ENCODE results near the gene GPD2.

Gene GPD2

DNA sequence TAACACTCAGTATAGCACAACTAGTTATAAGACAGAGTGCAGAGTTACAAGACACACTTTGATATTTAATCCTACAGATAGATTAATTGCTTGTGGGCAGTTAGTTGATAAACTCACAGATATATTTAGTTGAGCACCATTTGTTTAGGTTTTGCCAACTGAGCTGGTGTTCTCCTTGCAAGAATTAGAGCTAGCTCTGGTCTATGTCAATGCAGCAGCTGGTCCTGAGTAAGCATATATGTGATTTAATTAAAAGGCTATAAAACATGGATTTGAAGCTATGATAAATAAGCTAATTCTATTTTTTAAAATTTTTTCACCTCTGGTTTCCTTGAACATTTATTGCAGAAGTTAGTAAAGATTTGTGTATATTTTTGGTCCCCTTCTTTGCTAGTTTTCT, 35.6 kb downstream of the GPD2 start:
- TF ChIP-seq, protein P1, sequence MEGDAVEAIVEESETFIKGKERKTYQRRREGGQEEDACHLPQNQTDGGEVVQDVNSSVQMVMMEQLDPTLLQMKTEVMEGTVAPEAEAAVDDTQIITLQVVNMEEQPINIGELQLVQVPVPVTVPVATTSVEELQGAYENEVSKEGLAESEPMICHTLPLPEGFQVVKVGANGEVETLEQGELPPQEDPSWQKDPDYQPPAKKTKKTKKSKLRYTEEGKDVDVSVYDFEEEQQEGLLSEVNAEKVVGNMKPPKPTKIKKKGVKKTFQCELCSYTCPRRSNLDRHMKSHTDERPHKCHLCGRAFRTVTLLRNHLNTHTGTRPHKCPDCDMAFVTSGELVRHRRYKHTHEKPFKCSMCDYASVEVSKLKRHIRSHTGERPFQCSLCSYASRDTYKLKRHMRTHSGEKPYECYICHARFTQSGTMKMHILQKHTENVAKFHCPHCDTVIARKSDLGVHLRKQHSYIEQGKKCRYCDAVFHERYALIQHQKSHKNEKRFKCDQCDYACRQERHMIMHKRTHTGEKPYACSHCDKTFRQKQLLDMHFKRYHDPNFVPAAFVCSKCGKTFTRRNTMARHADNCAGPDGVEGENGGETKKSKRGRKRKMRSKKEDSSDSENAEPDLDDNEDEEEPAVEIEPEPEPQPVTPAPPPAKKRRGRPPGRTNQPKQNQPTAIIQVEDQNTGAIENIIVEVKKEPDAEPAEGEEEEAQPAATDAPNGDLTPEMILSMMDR (IDR thresholded peaks at IDR 0.05): no peak

- TF ChIP-seq, protein P1 (IDR thresholded peaks at IDR 0.05): no peak
Observed at GRCh38 chr2:156472686-156473085, 36.5 kb downstream of the GPD2 start.

- TF ChIP-seq, protein P1 (IDR thresholded peaks at IDR 0.05): no peak
Observed at GRCh38 chr2:156473445-156473844, 37.3 kb downstream of the GPD2 start.

DNA sequence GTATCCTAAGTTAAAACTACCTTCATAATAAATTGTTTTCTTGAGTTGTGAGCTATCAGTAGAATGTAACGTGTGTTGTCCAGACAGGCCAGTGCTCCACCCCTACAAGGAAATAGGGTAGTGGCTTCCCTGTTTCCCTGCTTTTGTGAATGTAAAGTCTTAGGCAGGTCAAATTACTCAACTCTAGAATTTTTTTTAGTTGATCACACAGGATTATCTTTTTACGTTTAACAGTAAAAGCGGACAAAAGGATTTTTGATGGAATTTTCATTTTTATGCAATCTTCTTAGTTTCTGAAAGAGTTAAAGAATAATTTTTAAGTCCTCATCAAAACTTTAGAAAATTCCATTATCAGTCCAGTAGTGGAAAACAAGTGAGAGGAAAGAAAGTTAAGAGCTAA, 38.2 kb downstream of the GPD2 start:
- TF ChIP-seq, protein P1 (IDR thresholded peaks at IDR 0.05): no peak

DNA sequence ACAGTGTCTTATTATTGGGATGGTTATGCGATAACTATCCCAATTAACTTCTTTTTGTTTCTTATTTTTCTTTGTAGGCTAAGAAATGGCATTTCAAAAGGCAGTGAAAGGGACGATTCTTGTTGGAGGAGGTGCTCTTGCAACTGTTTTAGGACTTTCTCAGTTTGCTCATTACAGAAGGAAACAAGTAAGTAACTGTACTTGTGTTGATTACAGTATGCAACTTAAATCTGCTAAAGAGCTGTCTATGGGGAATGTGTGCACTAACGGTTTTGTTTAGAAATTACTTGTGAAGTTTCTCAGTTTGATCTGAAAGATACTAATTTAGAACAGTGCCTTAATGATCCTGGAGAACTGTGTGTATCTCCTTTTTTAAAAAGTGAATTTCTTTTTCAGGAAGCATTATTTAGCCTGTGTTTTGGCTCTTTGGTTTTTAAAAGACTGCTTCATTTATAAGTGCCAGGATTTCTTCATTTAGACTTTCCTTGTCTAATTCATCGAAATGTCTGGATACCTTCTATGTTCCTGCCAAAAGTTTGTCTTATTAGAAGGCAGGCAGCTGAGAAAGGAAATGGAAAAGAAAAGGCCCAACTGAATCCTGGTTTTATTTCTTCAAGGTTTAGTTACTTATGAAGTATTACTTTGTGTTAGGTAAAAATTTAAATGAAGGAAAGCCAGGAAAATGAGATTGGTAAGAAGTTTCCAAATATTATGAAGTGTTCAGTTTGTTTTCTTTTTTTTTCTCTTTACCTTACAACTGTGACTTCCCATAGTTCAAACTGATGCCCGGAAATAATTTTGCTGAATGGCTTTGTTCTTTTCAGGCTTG, 40.1 kb downstream of the GPD2 start:
- TF ChIP-seq, protein P1 (IDR thresholded peaks at IDR 0.05): no peak

- TF ChIP-seq, protein P1 (IDR thresholded peaks at IDR 0.05): no peak
Observed at GRCh38 chr2:156476850-156477206, 40.6 kb downstream of the GPD2 start.

DNA sequence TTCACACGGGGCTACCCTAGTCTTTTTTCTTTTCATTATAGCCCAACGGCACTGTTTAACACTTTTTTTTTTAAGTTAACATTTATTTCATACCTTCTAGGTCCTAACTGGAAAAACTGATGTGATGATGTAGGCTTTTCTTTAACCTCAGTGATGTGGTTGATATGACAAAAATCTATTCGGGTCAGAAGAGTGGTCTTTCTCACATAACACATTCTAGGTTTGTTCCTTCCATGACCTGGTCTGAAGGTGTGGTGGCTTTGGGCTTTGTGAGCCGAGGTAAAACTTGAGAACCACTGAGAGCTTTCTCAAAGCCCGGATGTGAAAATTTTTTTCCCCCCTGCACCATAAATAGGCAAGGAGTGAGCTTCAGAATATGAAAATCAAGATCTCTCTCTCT, 44.2 kb downstream of the GPD2 start:
- TF ChIP-seq, protein P1 (IDR thresholded peaks at IDR 0.05): no peak

- TF ChIP-seq, protein P1 (IDR thresholded peaks at IDR 0.05): no peak
Observed at GRCh38 chr2:156481312-156481711, 45.1 kb downstream of the GPD2 start.
